ENCODE results near the gene CLTB.

CLTB gene

DNA sequence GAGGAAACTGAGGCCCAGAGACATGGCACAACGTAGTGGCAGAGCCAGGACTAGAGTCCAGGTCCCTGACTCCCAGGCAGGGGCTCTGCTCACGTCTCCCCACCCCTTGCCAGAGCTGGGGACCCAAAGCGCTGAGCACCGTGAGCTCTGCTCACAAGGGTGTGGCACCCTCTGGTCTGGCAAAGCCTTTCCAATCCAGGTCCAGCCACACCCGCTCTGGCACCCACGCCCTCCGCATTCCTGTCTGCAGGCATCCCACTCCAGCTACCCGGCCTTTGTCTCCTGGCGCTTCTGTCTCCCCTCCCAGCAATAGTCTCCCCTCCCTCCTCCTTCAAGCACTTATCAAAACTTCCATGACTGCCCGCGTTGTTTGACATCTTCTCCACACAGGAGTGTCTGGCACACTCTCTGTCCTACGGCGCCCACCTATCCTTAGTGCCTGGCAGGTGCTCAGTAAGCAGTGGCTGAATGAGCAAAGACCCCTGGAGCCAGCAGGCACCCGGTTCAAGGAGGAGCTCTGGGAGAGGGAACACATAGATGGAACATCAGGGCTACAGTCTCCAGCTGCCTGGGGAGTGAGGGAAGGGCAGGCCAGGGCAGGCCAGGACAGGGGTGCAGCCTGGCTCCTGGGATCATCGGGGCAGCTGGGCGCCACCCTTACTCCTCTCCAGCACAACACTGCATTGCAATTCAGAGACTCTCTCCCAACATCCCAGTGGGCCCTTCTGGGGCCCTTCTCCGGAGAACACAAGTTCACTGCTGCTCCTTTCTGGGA, 15.8 kb downstream of the CLTB start:
- DNase-seq = no peak

DNA sequence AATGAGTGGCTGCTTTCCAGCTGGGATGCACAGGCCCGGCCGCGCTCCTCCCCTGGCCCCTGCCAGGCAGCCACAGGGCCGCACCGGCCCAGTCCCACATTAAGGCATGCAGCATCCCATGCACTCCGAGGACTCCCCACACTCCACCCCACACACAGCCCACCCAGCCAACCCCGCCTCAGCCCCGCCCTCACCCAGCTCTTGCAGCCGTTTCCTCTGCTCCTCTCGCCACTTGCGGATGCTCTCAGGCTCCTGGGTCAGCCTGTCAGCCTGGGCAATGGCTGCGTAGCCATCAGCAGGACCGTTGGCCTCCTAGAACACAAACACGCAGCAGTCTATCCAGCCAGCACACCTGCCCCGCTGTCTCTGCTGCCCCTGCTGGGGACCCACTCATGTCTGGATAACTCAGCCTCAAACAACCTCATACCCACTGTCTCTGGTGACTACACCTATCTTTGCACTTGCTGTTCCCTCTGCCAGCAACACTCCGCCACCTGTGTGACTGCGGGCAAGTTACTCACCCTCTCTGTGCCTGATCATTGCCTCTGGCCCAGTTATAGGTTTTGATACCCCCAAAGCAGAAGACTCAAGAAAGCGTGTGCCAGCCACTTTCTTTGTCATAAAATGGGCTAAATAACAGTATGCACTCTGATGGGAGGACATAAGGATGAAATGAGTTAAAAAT, 18.5 kb downstream of the CLTB start:
- DNase-seq = no peak

DNA sequence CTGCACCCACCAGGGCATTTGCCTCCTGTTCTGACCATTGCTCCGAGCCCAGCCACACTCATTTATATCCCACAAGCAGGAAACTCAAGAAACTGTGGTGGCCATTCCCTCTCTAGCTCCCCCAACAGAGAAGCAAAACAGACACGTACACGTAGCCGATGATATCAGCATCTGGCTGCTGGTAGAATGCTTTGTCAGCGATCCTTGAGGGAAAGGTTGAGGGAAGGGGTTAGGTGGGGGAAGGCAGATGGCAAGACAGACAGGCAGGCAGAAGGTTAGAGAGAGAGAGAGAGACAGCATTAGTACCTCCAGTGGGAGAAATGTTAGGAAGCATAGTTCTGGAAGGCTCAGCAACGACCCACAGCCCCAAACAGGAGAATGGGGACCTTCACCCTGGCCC, 20.0 kb downstream of the CLTB start:
- no peak for DNase-seq

DNA sequence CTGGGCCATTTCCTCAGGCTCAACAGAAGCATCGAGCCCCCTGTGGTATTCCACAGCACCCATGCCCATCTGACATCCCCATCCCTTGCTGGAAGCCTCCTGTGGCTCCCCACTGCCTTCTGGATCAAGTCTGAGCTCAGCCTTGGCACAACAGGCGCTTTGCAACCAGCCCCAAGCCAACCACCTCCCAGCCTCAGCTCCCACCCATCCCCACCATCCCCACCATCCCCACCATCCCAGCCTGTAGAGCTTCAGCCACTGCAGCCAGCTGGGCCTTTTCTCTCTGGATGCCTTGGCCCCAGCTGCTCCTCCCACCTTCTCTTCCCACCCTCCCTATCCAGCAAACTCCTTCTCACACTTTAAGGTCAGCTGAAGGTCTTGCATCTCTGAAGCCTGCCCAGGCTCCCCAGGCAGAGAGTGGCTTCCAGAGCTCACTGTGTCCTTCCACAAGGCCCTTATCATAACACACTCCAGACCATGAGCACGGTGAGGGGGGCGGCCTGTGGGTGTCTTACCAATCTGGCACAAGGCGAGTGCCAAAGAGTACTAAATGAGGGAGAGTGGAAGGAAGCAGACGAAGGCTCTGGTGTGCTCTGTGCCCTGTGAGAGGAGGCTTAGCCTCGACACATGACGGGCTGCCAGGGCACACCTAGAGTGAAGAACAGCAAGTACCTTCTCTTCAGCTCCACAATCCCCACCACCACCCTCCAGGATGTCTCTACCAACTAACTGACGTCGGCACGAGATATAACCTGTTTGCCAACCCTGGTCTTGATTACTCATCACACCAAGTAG, 21.3 kb downstream of the CLTB start:
- no peak for DNase-seq

DNA sequence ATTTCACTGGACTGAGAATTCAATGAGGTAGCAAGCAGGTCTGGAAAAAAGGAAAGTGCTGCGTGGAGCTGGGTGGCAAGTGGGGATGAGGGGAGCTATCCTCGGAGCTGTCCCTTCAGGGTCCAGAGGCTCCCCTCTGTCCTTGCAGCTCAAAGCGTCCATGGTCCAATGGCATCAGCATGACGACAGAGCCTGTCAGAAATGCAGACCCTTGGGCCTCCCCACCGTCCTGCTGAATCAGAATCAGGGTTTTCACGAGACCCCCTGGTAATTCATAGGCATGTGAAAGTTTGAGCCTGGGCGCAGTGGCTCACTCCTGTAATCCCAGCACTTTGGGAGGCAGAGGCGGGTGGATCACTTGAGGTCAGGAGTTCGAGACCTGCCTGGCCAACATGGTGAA, 22.2 kb downstream of the CLTB start:
- DNase-seq = no peak

DNA sequence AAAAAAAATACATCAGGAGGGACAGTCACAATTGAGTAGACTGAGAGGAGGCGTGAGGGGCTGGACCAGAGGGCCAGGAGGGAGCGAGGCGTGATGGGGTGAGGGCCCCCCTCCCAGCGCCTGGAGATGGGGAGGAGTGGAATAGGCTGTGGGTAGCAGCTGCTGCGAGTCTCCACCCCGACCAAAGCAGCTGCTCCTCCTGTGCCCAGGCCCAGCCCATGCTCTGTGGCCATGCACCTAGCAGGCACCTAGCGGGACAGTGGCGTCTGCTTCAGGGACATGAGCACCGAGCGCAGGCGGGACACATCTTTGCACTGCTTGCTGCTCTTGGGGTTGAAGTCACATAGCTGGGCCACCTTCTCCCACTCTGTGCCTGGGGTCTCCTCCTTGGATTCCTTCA, 23.8 kb downstream of the CLTB start:
- DNase-seq = no peak

DNA sequence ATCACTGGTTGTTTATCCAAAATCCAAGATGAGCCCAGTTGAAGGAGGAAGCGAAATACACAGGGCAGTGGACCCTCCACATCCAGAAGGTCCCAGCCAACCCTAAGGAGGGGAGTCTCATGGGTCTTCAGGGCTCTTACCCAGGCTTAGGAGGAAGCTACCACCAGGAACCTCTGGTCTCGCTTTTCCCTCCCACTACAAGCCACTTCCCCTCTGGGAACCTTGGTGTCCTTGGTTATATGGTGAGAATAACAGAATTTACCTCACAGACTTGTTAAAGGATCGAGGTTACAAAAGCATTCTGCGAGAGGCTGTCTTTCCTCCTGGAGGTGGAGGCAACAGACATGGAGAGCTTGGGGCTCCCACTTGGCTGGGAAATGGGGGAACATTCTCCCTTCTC, 24.3 kb downstream of the CLTB start:
- no peak for DNase-seq

DNA sequence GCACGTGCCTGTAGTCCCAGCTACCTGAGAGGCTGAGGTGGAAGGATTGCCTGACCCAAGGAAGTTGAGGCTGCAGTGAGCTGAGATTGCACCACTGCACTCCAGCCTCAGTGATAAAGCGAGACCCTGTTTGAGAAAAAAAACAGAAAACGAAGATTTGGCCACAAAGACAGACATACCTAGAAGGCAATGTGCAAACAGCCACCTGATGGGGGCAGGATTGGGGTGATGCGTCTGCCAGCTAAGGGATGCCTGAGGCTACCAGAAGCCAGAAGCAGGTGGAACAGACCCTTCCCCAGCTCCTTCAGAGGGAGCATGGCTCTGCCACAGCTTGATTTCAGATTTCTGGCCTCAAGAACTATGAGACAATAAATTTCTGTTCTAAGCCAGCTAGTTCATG, 24.9 kb downstream of the CLTB start:
- no peak for DNase-seq

DNA sequence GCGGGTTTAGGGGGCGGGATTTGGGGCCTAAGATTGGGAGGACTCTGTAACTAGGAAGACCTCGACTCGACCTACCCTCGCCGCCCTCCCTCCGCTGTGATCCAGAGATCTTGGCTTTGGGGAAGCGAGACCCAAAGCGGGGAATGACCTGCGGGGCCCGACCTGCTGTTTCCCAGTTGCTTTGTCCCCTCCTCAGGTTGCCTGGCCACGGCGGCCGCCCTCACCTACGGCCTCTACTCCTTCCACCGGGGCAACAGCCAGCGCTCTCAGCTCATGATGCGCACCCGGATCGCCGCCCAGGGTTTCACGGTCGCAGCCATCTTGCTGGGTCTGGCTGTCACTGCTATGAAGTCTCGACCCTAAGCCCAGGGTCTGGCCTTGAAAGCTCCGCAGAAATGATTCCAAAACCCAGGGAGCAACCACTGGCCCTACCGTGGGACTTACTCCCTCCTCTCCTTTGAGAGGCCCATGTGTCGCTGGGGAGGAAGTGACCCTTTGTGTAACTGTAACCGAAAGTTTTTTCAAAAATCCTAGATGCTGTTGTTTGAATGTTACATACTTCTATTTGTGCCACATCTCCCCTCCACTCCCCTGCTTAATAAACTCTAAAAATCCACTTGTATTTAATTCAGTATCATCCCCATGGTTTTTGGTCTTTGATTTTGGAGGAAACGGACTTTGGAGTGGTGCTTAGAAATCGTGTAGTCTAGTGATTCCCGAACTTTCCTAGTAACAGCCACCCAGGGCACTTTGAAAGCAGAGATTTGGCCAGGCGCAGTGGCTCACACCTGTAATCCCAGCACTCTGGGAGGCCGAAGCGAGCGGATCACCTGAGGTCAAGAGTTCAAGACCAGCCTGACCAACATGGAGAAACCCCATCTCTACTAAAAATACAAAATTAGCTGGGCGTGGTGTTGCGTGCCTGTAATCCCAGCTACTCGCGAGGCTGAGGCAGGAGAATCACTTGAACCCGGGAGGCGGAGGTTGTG, 26.9 kb downstream of the CLTB start:
- no peak for DNase-seq

DNA sequence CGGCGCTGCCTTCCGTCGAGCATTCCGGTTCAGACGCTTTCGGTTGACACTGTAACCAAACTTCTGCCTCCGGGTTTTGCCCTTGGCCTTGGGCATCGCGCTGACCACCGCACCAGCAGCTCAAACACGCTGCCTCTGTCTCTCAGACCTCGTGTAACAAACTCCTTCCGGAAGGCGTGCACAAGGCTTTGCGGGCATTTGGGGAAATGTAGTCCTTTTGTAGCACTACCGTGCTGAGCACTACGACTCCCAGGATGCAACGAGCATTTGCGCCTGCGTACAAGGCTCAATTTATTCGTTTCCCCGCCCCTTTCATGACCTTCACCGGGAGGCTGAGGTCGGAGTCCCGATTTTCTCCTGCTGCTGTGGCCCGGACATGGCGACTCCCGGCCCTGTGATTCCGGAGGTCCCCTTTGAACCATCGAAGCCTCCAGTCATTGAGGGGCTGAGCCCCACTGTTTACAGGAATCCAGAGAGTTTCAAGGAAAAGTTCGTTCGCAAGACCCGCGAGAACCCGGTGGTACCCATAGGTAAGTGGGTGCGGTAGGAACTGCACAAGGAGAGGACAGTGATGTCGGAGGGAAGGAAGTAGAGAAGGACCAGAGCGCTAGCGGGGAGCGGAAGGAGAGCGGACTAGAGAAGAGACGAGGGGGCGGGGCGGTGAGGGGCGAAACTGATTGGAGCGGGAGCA, 27.8 kb downstream of the CLTB start, which contains the start of the genes HIGD2A and NOP16:
HIGD2A (plus strand) TSS at position 308 of the 691 bp plus-strand sequence; CDS start at position 377, 69 bp downstream.
NOP16 (minus strand) TSS at position 155 of the 691 bp plus-strand sequence; CDS start at position 96, 59 bp downstream.
- DNase-seq = peak; percentile 99

DNA sequence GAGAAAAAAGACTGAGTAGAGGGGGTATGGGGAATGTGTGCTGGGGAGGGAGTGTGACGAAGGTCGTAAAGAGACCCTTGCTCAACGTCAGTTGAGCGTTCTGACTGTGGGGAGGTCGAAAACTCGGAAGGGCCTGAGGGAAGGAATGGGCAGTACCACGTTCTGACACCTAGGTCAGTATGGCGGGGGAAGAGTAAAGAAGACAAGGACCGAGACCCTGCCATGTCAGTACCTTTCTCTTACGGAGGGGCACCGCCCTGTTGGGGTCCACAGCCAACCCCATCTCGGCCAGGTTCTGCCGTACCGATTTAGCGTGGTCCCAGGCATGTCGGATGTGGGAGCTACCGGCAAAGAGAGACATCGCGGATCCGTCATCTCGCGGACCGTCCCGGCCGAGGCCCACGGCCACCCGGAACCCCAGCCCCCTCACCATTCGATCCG, 28.3 kb downstream of the CLTB start:
- DNase-seq = no peak

DNA sequence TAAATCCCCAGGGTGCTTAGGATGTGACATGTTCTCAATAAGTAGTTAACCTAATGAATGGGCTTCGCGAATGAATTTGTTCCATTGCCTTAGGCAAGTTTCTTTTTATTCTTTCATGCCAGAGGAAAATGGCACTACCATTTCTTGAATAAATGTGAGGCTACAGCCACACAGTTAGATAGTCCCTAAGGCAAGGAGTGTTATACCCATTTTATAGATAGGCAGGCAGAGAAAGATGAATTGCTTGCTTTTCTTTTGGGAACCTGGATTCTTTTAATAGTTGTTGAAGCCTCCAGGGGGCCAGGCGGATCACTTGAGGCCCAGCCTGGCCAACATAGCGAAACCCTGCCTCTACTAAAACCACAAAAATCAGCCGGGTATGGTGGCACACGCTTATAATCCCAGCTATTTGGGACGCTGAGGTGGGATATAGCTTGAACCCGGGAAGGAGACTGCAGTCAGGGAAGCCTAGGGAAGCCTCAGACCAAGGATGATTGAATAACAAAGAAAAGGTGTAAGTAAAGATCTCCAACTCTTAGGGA, 28.9 kb downstream of the CLTB start:
- no peak for DNase-seq

DNA sequence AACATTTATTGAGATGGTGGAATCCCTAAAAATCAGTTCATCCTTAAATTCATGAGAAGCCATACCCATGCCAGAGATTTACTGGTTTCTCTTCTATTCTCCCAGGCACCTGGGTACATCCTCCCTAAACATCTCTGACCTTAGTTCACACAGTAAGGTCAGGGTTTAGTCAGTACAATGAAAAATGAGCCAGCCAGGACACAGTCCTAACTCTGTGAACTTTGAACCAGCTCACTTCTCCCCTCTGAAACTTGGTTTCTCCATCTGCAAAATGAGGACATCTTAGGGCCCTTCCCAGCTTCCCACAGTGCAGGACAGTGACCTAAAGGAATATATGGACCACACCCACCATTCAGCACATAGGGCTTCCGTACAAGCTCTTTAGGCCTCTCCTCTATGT, 29.8 kb downstream of the CLTB start:
- DNase-seq = no peak

DNA sequence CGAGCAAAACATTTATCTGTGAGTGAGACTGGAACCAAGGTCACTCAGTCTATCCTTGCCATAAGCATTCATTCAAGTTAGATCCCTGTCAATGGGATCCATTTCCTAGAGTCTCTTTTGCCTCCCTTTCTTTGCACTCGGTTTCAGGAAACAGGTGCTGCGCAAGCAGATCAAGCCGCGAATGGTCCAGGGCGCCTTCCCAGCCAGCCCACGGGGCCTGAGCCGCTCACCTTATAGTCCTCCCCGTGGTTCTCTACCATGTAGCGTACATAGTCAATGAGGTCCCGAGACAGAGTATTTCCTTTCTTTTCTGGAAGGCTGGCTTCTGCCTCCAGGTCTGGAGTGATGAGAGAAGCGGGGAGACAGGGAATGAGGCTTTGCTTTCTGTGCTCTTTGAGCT, 31.3 kb downstream of the CLTB start:
- no peak for DNase-seq

DNA sequence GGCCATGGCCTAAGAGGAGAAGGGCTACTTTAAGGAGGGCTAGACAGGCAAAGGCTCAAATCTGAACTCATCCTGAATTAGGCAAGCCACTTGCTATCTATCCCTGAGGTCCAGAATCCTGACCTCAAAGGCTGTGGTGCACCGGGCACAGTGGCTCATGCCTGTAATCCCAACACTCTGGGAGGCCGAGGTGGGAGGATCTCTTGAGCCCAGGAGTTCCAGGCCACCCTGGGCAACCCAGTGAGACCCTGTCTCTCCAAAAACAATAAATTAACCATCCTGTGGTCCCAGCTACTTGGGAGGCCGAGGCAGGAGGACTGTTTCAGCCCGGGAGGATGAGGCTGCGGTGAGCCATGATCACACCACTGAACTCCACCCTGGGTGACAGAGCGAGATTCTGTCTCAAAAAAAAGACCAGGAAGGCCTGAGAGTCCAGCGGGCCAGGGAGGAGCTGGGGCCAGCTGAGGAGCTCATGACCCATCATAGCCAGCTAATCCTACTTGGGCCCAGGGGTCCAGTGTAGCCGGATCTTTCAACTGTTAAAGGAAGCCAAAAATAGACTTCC, 31.9 kb downstream of the CLTB start:
- DNase-seq = no peak

DNA sequence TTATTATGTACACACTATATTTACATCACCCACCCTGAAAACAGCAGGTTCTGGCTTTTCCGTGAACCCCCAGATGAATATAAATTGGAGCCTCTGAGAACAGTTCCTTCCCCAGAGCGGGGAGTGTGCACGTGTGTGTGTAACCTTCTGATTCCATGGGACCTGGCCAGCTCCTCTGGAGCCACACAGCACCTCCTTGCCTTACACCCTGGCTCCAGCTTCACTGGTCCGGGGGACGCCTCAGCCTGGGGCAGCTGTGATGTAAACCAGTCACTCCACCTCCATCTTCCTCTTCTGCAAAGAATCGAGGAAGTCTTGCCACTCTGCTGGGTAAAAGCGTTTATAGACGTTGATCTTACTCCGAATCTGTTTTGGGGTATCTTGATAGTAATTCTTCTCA, 32.4 kb downstream of the CLTB start:
- no peak for DNase-seq

DNA sequence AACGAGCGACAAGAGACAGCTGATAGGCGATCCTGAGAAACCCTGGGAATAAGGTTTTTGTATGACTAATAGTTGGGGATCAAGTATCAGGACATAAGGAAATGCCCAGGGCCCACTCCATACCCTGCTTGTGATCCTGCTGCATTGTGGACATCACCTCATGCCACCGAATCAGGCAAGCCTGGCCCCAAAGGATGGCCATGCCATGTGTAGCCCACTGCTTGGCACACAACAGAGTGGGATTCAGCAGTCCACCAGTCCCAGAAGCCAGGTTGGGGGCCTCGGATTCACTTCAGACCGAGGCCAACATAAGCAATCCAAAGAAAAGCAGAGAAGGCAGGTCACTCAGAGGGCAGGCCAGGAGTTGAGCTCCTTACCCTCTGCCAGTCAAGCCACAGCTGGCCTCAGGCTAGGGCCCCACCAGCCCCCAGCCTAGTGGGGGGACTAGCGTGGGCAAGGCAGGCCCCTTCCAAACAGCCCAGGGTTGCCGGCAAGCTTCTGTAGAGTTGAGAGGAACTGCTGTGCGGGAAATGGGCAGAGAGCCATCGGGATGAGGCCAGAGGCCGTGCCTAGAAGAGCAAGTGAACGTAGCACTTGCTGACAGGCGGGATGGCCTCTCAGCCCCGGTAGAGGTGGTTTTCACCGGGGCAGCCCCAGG, 33.0 kb downstream of the CLTB start:
- DNase-seq = no peak

DNA sequence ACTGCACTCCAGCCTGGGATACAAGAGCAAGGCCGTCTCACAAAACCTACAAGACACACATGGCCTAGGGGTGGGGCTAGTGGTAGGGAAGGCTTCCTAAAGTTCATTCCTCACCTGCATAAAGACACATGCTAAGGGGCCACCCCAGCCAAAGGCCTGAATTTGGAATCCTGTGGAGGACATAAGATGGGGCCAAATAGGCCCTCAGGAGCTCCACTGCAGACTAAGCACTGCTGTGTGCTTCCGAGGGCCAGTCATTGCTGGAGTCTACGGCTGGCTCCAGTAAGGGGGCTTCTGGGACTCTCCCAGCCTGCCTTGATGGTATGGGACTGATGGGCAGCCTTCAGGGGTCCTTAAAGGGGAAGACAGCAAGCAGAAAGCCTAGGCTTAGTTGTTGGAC, 33.6 kb downstream of the CLTB start:
- DNase-seq = no peak

DNA sequence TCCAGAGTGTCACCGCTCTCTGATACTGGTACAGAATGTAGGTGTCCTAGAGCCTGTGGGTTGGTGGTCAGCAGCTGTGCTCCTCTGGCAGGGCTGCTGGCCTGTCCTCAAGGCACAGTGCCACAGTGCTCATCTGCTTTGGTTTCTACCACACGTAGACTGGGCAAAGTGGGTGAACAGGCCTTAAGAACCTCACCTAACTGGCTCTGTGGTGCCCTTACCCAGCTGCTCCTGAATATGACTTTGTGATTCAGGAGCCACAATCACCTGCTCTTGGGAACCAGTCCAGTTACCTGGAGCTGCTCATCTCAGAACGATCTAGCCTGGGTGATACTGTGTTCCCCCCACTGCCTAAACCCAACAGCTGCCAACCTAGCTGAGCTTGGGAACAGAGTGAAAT, 34.4 kb downstream of the CLTB start:
- no peak for DNase-seq

DNA sequence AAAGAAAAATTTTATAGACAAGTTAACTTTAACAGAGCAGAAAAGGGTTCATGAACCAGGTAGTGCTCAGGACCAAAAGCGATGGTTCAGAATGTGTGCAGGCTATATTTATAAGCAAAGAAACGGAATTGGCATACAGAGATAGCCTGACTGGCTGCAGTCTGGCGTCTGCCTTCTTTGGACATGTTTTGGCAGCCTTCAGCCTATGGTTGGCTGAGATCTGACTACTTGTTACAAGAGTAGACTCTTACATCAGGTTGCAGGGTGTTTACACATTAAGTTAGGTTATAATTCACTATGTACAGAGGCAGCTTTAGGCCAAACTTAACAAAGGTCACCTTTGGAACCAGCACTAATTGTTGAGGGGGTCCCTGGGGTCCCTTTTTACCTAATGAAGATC, 34.9 kb downstream of the CLTB start:
- DNase-seq = no peak
